ENCODE results near the gene CALHM1.

CALHM1 gene

DNA sequence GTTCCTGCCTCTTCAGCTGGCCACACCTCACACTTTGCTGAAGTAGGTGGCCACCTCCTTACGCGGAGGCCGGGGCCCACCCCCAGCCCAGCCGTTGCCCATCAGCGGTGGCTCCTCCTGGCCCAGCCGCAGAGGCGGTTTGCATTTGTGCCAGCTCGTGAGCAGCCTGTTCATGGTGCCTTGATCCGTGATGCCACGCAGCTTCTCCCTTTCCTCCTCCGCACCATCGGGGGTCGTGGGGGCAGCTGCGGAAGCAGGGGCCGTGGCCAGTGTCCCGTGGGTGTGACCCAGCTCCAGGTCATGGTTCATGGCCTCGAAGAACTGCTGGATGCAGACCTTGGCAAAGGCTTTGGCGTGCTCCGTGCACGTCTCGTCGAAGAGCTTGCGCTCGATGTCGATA lies 3.5 kb downstream of the CALHM1 start:
- DNase-seq (ENCODE audit: low spot score) = no peak

DNA sequence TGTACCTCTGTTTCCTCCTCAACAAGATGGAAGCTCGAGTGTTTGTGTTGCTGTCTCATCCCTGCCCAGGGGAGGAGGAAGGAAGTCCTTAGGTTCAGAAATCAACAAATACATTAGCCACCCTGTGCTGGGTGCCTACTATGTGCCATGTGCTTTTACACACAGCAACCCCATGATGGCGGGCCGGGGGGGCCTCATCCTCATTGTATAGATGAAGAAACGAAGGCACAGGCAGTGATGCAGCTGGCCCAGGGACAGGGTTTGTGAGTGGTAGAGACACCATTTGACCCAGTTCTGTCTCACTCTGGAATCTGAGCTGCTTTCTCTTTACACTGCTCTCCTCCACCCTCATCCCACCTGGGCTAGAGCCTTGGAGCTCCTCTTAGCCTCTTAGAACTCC lies 4.7 kb downstream of the CALHM1 start:
- DNase-seq (ENCODE audit: low spot score) = no peak

DNA sequence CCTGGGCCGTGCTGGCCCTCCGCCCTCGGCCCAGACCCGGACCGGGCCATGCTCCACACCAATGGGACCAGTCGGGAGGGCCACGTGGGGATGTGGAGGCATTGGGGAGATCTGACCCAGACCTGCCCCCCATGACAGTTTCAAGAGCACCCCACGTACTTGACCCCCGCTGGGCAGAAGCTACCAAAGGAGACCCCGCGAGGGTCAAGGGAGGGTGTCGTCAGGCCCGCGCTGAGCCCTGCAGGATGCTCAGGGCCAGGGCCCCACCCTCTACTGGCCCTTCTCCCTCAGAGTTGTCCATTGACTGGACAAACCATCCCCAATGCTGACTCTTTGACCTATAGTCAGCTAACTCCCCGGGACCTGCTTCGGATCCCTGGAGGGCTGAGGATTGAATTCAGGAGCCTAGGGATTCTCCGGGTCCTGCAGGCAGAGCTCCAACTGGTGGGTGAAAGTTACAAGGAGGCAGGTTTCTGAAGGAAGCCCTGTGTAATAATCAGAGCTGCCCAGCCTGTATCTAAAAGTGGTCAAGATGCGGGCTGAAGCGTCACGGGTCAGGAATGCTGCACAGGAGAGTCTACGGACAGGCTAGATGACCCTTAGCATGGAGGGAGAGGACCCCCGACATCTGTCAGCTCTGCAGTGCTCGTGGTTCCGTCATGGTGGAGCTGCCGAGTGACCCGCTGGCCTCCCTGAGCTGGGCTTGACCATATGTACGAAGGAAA lies 6.0 kb downstream of the CALHM1 start:
- DNase-seq (ENCODE audit: low spot score) = no peak

DNA sequence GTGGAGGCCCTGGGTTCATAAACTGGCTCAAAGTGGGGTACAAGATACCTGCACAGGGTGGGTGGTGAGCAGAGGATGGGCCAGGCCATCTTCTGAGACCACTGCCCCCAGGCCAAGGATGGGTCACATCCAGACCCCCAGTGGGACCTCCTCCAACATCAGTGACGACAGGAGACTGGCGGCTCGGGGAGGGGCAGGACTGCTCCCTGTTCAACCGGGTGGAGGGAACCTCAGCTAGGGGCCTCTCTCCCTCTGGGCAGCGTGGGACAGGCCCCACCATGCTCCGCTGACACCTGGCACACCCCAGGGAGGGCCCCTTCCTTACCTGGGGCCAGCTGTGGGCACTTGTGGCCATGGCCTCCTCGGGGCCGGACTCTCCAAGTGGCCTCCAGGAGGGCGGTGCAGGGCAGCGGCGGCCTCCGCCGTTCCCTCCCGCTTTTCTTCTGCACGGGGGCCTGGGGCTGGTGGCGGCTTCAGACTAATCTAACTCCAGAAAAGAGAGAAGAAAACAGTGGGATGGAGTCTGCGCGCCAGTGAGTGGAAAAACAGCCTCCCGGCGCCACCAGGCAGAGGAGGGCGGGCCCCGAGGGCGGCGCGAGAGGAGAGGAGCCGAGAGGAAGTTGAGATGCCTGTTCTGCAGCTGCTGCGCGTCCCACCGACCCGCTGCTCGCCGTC lies 6.7 kb downstream of the CALHM1 start, which contains the start of gene CALHM2:
Gene CALHM2 (minus strand): TSS at position 540 of the 675 bp plus-strand sequence. CDS start 2,429 bp downstream, outside the sequence.
- peak; percentile 27 for DNase-seq (ENCODE audit: low spot score)

DNA sequence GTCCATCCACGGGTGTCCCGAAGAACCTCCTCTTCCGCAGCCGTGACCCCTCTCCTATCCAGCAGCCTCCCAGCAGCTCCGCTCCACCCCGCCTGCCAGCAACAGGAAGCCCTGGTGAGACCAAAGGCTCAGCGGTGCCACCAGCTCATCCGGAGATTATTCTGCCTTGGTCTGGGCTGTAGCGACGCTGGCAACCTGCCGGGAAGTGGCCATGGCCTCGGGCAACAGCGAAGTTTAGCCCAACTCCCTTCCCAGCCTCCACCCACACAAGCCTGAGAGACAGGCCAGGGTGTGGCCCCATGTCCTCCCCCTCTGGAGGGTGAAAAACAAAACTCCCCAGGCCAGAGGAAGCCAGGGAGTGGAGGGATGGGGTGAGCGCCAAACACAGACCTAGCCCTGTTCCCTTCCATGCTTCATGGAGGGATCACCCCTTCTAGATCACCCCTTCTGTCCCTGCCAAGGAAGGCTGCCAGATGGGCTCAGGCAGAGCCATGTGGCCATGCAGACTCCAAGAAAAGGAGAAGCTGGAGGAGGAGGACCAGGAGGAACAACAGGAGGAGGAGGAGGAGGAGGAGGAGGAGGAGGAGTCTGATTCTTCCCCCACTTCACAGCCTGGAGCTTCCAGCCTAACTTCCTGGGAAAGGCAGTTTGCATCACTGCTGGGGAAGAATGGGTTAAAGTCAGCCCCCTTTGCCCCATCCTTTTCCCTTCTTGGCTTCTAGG lies 7.4 kb downstream of the CALHM1 start:
- peak; percentile 64 for DNase-seq (ENCODE audit: low spot score)

DNA sequence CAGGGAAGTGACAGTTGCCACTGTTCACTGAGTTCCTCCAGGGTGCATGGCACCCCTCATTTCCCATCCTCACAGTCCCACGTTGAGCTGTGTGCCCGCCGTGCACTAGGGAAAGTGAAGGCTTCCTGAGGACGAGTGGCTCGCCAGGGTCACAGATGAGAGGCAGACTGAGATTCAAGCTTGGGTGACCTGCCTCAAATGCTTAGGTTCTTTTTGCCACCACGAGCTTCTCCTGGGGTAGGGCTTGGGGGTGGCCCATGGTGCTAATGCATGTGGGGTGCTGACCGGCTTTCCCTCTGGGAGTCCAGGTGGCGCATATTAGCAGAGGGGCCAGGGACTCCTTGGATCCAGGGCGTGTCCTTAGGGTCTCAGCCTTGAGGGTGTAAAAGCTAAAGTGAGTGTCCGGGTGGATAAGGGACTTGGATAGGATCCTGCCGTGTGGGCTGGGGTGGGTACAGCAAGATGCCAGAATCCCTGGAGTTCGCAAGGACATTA lies 8.5 kb downstream of the CALHM1 start:
- no peak for DNase-seq (ENCODE audit: low spot score)

DNA sequence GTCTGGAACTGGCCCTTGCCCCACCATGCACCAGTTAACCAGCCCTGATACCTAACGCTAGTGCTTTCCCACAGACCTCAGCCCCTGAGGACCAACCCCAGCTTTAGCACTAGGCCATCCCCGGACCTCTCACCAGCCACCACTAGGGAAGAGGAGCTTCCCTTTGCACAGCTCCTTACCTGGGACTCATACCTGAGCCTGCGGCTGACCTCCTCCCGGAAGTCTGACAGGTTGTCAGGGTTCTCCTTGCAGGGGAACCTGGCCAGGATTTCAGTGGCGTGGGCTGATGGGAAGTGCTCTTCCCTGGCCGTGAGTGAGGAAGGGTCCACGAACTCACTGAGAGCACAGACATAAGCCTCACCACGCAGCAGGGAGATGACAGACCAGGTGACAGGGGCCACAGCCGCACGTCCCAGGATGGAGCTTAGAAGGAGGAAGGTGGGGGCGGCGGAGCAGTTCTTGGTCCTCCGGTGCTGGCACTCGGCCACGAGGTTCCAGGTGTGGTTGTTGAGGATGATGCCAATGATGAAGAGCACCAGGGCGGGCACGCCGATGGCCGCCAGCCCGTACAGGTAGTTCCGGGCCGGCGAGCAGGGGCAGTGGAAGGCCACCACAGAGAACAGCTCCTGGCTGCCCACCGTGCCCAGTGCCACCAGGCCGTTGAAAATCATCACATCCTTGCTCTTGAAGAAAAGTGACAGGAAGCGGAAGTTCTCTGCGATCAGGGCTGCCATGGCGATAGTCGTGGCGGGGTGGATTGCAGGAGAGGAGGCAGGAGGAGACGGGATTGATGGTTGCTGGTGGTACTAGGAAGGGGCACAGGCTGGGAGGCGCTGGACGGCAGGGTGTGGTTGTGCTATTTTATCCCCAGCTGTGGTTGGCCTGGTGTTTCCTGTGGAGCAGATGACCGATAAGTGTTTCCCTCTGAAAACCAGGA lies 9.2 kb downstream of the CALHM1 start:
- DNase-seq (ENCODE audit: low spot score) = no peak

DNA sequence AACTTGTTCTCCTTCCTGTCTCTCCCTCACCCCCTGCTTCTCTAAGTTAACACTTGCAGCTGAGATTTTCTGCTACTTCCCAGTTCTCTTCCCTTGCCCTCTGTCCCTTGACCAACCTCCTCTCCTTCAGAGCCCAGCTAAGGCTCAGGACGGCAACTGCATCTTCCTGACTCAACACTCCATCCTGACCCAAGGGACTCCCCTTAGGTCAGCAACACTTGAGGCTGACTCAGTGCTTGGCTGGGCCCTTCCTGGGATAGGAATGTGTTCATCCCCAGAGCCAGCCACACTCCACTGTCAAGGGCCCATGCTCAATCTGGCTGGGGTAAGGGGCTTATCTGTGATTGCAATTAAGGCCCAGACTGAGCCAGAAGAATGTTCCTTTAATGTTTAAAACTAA lies 10.0 kb downstream of the CALHM1 start:
- DNase-seq (ENCODE audit: low spot score) = no peak

DNA sequence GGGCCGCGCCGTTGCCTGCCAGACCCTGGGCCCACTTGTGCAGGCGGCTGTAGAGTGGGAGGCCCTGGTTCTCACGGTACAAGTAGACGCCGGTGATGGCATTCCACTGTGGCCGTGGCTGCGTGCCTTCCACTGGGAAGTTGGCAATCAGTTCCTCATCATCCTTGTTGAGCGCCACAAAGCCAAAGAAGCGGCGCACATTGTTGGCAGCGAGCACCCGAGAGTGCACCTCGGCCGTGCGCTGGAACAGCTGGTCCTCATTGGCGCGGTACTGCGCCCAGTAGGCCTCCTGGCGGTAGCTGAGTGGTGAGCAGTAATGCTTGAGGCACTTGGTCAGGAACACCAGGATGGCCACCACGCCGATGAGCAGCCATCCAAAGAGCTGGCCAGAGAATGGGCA lies 11.5 kb downstream of the CALHM1 start:
- no peak for DNase-seq (ENCODE audit: low spot score)

DNA sequence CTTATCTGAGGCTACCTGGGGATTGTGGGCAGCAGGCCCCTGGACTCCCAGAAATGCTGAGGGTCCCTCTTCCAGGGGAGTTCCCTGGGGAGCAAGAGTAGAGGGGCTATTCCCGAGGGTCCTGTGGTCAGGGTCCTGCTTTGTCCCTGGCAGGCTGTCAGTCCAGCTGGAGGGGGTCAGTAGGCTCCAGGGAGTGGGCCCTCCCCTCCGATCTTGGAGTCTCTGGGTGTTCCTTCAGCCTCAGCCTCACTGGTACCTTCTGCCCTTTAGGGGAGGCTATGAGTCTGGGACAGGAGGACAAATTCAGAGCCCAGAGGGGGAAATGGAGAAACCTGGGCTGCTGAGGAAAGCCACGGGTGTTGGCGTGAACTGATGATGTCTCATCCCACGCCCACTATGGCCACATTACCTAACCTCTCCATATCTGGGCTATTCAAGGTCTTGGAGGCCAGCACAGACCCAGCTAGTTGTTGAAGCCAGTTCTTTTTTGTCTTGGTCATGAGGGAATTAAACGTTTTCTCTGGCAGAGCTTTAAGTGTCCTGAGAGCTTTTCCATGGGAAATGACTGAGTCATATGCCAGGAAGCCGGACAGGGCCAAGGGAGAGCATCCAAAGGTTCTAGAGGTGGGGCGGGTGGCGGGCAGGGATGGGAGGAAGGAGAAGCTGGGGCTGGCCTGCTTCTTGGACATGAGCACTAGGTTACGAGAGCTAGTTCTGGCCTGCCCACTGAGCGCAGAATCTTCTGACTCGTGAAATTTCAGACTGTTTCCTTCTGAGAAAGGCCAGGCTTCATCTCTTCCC lies 12.7 kb downstream of the CALHM1 start:
- DNase-seq (ENCODE audit: low spot score) = no peak

DNA sequence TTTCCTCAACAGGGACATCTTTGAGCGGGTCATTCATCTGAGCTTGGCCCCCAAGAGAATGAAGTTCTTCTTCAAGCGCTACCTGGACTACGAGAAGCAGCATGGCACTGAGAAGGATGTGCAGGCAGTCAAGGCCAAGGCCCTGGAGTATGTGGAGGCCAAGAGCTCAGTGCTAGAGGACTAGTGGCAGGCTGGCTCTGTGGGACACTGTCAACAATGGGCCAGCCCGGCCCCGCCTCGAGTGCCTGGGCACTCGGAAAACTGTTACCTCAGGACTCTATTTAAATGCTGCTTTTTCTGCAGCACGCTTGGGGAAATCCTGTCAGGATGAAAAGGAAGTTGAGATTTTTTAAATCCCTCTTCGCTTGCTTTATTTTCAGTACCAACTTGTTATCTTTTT lies 13.3 kb downstream of the CALHM1 start:
- DNase-seq (ENCODE audit: low spot score) = no peak

DNA sequence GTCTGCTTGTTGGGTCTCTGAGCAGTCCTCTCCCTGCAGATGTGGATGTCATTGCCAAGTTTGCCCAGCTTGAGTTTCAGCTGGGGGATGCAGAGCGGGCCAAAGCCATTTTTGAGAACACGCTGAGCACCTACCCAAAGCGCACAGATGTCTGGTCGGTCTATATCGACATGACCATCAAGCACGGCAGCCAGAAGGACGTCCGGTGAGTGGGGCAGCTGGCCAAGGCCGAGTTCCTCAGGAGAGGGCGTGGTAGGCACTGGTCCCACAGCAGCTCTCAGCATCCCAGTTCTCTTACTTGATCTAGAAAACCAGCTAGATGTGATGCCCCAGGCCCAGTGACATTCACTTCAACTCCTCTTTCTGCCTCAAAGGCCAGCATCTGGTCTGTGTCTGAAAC lies 14.2 kb downstream of the CALHM1 start:
- no peak for DNase-seq (ENCODE audit: low spot score)

DNA sequence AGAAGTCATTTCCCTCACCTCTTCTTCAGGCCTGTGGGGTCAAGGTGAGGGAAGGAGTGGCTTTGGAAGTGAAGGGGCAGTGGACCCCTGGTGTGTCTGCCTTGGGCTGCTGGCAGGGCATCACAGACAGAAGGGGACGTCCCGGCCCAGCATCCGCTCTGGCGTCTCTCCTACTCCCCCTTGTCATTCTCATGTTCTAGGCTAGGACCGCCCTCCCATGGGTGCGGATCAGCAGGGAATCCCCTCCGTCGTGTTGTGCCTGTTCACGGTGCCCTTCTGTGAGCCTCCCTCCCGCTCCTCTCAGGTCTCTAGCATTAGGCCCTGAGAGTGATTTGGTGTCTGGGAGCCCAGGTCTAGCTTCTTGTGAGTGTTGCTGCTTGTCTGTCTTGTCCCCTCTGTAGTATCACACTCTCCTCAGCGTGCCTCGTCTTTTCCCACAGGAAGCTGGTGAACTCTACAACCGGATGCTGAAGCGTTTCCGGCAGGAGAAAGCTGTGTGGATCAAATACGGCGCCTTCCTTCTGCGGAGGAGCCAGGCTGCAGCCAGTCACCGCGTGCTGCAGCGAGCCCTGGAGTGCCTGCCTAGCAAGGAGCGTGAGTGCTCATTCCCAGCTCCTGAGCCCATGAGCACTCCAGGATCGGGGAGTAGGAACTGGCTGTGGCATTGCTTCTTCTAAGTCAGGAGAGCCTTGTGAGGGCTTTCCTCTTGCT lies 15.1 kb downstream of the CALHM1 start:
- no peak for DNase-seq (ENCODE audit: low spot score)

DNA sequence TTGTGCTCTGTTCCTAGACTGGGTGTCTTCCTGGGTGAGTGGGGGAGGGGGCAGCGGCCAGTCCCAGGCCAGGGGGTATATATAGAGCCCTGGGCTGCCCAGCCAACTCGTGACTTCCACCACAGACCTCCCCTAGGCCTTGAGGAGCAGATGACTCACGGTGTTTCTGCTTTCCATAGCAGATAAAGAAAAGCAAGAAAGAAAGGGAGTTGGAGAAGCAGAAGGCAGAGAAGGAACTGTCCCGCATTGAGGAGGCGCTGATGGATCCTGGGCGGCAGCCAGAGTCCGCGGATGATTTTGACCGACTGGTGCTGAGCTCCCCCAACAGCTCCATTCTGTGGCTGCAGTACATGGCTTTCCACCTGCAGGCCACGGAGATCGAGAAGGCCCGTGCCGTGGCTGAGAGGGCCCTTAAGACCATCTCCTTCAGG lies 16.7 kb downstream of the CALHM1 start:
- DNase-seq (ENCODE audit: low spot score) = no peak

DNA sequence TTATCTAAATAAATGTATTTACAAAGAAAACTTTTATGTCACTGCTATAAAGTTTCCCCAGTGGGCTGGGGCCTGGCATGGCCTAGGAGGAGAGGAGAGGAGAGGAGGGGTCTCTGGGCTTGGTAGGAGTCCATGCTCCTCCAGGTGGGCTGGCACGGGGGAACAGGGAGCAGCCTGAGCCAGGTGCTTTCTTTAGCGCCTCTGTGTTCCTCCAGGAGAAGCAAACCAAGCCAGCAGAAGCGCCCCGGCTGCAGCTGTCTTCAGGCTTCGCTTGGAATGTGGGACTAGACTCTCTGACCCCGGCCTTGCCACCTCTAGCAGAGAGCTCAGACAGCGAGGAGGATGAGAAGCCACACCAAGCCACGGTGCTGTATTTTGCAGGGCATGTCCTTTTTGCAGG lies 17.1 kb downstream of the CALHM1 start:
- DNase-seq (ENCODE audit: low spot score) = no peak

DNA sequence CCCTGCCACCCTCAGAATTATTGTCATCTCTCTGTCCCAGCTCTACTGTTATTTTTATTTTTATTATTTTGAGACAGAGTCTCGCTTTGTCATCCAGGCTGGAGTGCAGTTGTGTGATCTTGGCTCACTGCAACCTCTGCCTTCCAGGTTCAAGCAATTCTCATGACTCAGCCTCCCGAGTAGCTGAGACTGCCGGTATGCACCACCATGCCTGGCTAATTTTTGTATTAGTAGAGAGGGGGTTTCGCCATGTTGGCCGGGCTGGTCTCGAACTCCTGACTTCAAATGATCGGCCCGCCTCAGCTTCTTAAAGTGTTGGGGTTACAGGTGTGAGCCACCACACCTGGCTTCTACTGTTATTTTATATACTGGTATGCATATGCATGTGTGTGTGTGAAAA lies 17.5 kb downstream of the CALHM1 start:
- no peak for DNase-seq (ENCODE audit: low spot score)

DNA sequence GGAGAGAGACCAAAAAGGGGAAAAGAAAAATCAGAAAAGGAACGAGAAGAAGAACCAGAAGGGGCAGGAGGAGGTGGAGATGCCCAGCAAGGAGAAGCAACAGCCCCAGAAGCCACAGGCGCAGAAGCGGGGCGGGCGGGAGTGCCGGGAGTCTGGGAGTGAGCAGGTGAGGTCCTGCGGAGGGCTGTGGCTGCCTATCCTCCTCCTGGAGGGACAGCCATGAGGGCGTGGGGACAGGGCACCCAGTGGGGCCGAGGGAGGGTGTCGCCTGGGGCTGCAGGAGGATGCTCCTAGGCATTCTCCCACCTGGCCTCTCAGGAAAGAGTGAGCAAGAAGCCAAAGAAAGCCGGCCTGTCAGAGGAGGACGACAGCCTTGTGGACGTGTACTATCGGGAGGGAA lies 18.3 kb downstream of the CALHM1 start:
- no peak for DNase-seq (ENCODE audit: low spot score)

DNA sequence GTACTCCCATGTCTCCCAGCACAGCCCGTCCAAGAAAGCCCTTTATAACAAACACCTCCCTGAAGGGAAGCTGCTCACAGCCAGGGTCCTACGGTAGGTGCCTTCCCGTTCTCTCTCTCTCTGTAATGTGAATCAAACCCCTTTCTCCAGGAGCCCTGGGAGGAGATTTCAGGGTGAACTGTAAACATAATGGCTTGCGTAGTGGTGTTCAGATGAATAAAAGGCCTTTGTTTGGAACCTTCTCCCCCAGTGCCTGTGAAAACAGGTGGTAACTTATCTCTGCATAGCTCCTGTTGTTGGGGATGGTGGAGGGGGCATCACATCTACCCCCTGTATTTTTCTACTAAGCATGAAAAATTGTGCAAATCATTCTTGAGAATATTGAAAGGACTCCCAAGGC lies 18.9 kb downstream of the CALHM1 start:
- no peak for DNase-seq (ENCODE audit: low spot score)

DNA sequence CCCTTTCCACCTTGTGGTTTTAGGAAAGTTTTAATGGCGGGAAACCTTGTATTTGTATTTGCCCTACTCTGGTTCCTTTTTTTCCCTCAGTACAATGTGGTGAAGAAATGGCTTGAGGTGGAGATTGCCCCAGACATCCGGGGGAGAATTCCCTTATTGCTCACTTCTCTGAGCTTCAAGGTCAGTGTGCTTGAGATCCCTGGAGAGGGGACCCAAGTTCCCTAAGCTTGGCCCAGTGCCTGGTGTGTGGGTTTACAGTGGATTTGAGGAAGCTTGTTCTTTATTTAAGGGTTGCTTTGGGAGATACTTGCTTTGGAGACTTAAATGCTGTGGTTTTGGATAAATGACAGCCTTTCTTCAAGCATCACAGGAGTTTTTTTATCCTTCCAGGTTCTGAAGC lies 24.8 kb downstream of the CALHM1 start:
- DNase-seq (ENCODE audit: low spot score) = no peak

DNA sequence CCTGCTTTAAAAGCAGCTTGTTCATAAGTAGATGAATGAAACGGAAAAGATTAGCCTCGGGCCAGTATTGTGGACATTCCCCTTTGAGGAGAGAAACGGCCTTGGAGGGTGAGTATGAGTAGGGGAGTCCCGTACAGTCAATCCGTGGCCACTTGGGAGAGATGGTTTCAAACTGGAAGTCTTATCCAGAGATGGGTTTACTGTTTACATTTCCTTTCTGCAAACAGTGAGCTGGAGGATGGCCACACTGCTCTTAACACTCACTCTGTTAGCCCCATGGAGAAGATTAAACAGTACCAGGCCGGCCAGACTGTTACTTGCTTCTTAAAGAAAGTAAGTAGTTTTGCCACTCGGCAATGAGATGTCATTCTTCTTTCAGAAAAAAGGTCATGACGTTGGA lies 26.8 kb downstream of the CALHM1 start:
- DNase-seq (ENCODE audit: low spot score) = no peak

Data from SW480 (cell line).